Brain microvascular endothelial cell (primary cell): ENCODE results near the gene ACAP3.
A peak's percentile ranks its signal among the peaks of the same experiment; 100 is the strongest.

Experiments
- DNase-seq: peaks from one replicate; pipeline ENCODE4 v3.0.0-alpha.2; 2020
- H3K27ac ChIP-seq: fragments of 250-450 bp; sonication (Bioruptor Pico); 2 replicates; pipeline ENCODE4 v1.5.1; 2020; ENCODE audit warnings: mild to moderate bottlenecking, moderate library complexity
- H3K27me3 ChIP-seq: fragments of 250-450 bp; sonication (Bioruptor Pico); replicated peaks from 2 replicates; pipeline ENCODE4 v1.5.1; 2020; ENCODE audit warnings: mild to moderate bottlenecking
- H3K36me3 ChIP-seq: fragments of 250-450 bp; sonication (Bioruptor Pico); replicated peaks from 2 replicates; pipeline ENCODE4 v1.5.1; 2020; ENCODE audit warnings: mild to moderate bottlenecking
- H3K4me3 ChIP-seq: 2 replicates; pipeline ENCODE4 v1.5.1; 2011; ENCODE audit warnings: low read depth, mild to moderate bottlenecking, control low read depth, low read length, moderate library complexity
- in situ Hi-C: cut with HindIII; loops from 2 replicates; pipeline ENCODE4 v1.10.0; 2017; ENCODE audit warnings: low sequenced_read_pairs, low pct_ligation_motif_present
- TF ChIP-seq, protein P1 (sequence below): IDR thresholded peaks from 2 replicates; pipeline ENCODE4 v1.5.1; 2011; ENCODE audit warnings: low read depth, mild to moderate bottlenecking, moderate library complexity, low read length, control low read depth, inconsistent platforms; ENCODE audit errors: missing control alignments

The ACAP3 gene, protein sequence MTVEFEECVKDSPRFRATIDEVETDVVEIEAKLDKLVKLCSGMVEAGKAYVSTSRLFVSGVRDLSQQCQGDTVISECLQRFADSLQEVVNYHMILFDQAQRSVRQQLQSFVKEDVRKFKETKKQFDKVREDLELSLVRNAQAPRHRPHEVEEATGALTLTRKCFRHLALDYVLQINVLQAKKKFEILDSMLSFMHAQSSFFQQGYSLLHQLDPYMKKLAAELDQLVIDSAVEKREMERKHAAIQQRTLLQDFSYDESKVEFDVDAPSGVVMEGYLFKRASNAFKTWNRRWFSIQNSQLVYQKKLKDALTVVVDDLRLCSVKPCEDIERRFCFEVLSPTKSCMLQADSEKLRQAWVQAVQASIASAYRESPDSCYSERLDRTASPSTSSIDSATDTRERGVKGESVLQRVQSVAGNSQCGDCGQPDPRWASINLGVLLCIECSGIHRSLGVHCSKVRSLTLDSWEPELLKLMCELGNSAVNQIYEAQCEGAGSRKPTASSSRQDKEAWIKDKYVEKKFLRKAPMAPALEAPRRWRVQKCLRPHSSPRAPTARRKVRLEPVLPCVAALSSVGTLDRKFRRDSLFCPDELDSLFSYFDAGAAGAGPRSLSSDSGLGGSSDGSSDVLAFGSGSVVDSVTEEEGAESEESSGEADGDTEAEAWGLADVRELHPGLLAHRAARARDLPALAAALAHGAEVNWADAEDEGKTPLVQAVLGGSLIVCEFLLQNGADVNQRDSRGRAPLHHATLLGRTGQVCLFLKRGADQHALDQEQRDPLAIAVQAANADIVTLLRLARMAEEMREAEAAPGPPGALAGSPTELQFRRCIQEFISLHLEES

DNA sequence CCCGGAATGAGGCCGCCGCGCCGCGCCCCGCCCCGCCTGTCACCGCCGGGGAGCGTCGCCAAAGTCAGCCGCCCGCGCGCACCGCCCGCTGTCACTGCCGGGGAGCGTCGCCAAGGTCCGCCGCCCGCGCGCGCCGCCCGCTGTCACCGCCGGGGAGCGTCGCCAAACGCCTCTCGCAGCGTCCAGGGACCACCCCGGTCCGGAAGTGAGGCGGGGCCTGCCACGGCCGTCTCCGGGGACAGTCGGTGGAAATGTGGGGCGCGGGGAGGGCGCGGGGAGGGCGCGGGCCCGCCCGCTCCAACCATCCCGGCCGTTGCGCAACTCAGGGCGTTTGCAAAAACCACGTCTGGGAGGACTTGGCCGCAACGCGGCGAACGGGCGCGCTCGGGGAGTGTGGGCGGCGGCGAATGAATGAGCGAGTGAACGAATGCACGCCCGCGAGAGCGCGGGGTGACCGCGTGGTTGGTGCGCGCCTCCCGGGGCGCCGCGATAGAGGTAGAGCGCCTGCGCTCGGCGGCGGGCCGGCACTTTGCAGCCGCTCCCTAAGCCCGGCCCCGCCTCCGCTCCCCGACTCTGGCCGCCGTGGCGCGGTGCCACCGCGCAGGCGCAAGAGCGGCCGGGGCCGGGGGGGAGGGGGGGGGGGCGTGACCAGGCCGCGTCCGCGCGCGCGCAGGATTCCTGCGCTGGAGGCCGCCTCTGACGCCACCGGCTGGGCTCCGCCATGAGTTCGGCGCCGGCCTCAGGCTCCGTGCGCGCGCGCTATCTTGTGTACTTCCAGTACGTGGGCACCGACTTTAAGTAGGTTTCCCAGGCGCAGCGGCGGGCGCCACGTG lies at the start of gene ACAP3, which contains the start of gene PUSL1:
TSS of gene ACAP3 (minus strand) at position 8 of the 833 bp plus-strand sequence. CDS start 115 bp downstream, outside the sequence.
TSS of gene PUSL1 (plus strand) at position 675 of the 833 bp plus-strand sequence. CDS start at position 722, 47 bp downstream.
- peaks cover 32% of the 10 kb centered on the region for H3K36me3 ChIP-seq
- H3K27ac ChIP-seq: peak within 1 kb of the TSS; percentile 72
- TF ChIP-seq, protein P1, sequence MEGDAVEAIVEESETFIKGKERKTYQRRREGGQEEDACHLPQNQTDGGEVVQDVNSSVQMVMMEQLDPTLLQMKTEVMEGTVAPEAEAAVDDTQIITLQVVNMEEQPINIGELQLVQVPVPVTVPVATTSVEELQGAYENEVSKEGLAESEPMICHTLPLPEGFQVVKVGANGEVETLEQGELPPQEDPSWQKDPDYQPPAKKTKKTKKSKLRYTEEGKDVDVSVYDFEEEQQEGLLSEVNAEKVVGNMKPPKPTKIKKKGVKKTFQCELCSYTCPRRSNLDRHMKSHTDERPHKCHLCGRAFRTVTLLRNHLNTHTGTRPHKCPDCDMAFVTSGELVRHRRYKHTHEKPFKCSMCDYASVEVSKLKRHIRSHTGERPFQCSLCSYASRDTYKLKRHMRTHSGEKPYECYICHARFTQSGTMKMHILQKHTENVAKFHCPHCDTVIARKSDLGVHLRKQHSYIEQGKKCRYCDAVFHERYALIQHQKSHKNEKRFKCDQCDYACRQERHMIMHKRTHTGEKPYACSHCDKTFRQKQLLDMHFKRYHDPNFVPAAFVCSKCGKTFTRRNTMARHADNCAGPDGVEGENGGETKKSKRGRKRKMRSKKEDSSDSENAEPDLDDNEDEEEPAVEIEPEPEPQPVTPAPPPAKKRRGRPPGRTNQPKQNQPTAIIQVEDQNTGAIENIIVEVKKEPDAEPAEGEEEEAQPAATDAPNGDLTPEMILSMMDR: no peak
- peak; percentile 82 for DNase-seq
- in situ Hi-C loops: no loop called here
- H3K27me3 ChIP-seq: no peaks in the 10 kb centered on the region
- peak within 1 kb of the TSS; percentile 68 for H3K4me3 ChIP-seq

DNA sequence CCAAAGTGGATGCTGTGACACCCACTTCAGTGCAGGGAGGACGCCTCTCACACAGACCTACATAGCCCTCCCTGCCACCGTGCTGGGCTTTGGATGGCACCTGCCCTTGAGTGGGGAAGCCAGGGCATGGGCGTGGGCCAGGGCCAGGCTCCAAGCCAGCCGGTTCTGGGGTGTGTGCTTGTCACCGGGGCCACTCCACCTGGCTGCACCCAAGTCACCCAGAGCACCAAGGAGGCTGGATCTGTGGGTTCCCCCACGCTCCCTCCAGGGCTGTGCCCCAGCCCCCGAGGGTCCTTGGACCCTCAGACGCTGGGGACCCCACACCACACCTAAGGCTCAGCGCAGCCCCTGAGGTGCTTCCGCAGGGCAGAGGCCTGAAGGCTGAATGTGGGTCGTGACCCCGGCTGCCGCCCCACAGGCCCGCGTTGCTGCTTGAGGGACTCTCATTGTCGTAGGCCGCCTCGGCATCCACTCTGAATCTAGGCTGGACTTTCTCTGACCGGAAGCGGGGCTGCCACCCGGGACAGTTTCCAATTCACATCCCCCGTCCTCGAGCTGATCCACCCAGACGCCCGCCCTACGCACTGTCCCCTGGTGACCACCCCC lies 49.2 kb upstream of the ACAP3 start:
- in situ Hi-C loops: no loop called here
- Histone ChIP-seq H3K27me3 (no peaks in the 10 kb centered on the region), H3K4me3 (peak overlapping the region; percentile 72), H3K27ac (no peak overlapping the region), H3K36me3 (peaks cover 8% of the 10 kb centered on the region)
- TF ChIP-seq, protein P1: no peak
- no peak for DNase-seq

- no peak for DNase-seq
- Histone ChIP-seq H3K4me3 (peak overlapping the region; percentile 72), H3K27ac (no peak overlapping the region), H3K36me3 (peaks cover 8% of the 10 kb centered on the region), H3K27me3 (no peaks in the 10 kb centered on the region)
- TF ChIP-seq, protein P1: no peak
- in situ Hi-C loops: no loop called here
Measured at GRCh38 chr1:1356166-1356795, 48.6 kb upstream of the ACAP3 start.

DNA sequence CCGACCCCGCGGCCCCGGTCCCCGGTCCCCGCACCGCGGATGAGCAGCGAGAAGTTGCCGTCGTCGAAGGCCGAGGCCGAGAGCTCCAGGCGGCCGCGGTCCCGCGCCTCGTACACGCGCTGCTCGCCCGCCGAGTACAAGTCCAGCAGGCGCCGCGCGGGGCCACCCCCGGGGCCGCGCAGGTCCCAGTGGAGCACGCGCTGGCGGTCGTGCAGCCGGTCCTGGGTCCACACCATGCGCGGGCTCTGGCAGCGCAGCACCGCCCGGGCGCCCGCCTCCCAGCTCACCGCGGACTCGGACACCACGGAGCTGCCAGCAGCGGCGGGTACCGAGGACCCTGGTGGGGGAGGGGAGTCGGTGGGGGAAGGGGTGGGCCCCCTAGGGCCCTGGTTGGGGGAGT lies 47.7 kb upstream of the ACAP3 start:
- TF ChIP-seq, protein P1: no peak
- Histone ChIP-seq H3K27me3 (no peaks in the 10 kb centered on the region), H3K4me3 (peak overlapping the region; percentile 26), H3K36me3 (peaks cover 8% of the 10 kb centered on the region), H3K27ac (no peak overlapping the region)
- no peak for DNase-seq
- in situ Hi-C loops: no loop called here
